OCI-LY1 (cell line): ENCODE measurements around the gene TCP1.

Experiments
- EZH2 ChIP-seq: fragments of 200-600 bp; sonication (generic), shearing (Covaris generic); IDR thresholded peaks from 2 replicates; pipeline ENCODE4 v1.8.0; 2017; ENCODE audit warnings: borderline replicate concordance, mixed run types, mild to moderate bottlenecking, antibody characterized with exemption, low read length, moderate library complexity, mixed read lengths
- TF ChIP-seq, protein P1 (sequence below): fragments of 200-600 bp; sonication (generic), shearing (Covaris generic); IDR thresholded peaks from 2 replicates; pipeline ENCODE4 v1.5.1; 2017; ENCODE audit warnings: mild to moderate bottlenecking, antibody characterized with exemption, low read length, moderate library complexity, mixed read lengths

DNA sequence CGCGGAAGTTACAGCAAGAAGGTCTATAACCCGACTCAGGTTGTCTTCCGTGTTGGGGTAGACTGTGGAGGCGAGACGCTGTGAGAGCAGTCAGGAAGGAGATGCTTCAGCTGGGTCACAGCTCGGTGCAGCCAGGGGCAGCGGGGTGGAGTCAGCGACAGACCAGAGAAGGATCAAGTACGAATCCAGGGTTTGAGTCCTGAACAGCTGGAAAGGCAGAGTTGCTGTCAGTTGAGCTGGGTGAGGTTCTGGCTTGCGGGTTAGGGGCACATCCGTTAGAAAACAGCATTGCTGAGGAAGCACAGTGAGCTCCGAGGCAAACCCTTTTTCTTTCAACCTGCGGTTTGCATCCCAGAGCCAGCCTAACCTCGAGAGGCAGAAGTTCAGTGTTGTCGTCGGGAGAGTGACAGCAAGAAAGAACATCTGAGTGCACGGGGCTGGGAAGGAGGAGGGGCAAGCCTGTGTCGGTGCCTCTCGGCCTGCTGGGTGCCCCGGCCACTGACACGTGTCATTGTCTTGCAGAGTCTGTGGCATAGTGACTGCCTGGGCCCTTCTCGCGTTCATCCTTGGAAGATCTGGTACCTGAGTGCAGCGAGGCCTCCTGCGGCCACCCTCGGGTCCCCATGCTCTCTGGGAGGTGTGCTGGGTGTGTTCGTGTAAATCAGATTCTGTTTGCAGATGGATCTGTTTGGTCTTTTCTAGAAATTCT is 30.7 kb upstream of the TCP1 start:
- TF ChIP-seq, protein P1, sequence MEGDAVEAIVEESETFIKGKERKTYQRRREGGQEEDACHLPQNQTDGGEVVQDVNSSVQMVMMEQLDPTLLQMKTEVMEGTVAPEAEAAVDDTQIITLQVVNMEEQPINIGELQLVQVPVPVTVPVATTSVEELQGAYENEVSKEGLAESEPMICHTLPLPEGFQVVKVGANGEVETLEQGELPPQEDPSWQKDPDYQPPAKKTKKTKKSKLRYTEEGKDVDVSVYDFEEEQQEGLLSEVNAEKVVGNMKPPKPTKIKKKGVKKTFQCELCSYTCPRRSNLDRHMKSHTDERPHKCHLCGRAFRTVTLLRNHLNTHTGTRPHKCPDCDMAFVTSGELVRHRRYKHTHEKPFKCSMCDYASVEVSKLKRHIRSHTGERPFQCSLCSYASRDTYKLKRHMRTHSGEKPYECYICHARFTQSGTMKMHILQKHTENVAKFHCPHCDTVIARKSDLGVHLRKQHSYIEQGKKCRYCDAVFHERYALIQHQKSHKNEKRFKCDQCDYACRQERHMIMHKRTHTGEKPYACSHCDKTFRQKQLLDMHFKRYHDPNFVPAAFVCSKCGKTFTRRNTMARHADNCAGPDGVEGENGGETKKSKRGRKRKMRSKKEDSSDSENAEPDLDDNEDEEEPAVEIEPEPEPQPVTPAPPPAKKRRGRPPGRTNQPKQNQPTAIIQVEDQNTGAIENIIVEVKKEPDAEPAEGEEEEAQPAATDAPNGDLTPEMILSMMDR, result no peak
- TF ChIP-seq EZH2, result no peak
